GM19468 (cell line): ENCODE data around the gene PHC2.
"Not testable (repeated sequence)": the region's sequence is repeated elsewhere in the genome, so short reads cannot be mapped to it uniquely, and the experiment has no call there.

Experiments used
- ATAC-seq: cut with Tn5 transposase; IDR thresholded peaks from one replicate; pipeline ENCODE4 v1.9.1; 2021; ENCODE audit warnings: mild to moderate bottlenecking, moderate library complexity, moderate number of reproducible peaks; ENCODE audit not compliant: unreplicated experiment; ENCODE audit errors: extremely low read depth

Gene PHC2

GRCh38 chr1:33319949-33320618 is 110.8 kb downstream of the PHC2 start:
- ATAC-seq, result no peak

GRCh38 chr1:33319186-33319948 is 111.5 kb downstream of the PHC2 start:
- ATAC-seq, result no peak

- ATAC-seq, result no peak
Observed at GRCh38 chr1:33317946-33318345, 112.9 kb downstream of the PHC2 start.

- ATAC-seq, result no peak
Observed at GRCh38 chr1:33317354-33317753, 113.5 kb downstream of the PHC2 start.

- no peak for ATAC-seq
Observed at GRCh38 chr1:33316601-33317000, 114.3 kb downstream of the PHC2 start.

GRCh38 chr1:33314416-33314815 is 116.5 kb downstream of the PHC2 start:
- no peak for ATAC-seq

GRCh38 chr1:33312413-33312749 is 118.5 kb downstream of the PHC2 start:
- ATAC-seq, result no peak

- no peak for ATAC-seq
Observed at GRCh38 chr1:33311706-33312412, 119.0 kb downstream of the PHC2 start.

- no peak for ATAC-seq
Observed at GRCh38 chr1:33310702-33311101, 120.2 kb downstream of the PHC2 start.

GRCh38 chr1:33309351-33309750 is 121.5 kb downstream of the PHC2 start:
- ATAC-seq, result not testable (repeated sequence)

- ATAC-seq, result no peak
Observed at GRCh38 chr1:33307494-33307864, 123.4 kb downstream of the PHC2 start.

- no peak for ATAC-seq
Observed at GRCh38 chr1:33306653-33307493, 124.0 kb downstream of the PHC2 start.

GRCh38 chr1:33305816-33306652 is 124.9 kb downstream of the PHC2 start:
- ATAC-seq, result no peak

- no peak for ATAC-seq
Observed at GRCh38 chr1:33305016-33305415, 125.9 kb downstream of the PHC2 start.

- no peak for ATAC-seq
Observed at GRCh38 chr1:33302325-33302724, 128.6 kb downstream of the PHC2 start.

GRCh38 chr1:33301273-33301984 is 129.5 kb downstream of the PHC2 start:
- no peak for ATAC-seq

- ATAC-seq, result no peak
Observed at GRCh38 chr1:33300673-33301072, 130.2 kb downstream of the PHC2 start.

GRCh38 chr1:33299461-33300155 is 131.3 kb downstream of the PHC2 start:
- no peak for ATAC-seq
